GM19035 (cell line): ENCODE measurements around the gene FHIT.

ENCODE experiments used
- ATAC-seq: cut with Tn5 transposase; IDR thresholded peaks from one replicate; pipeline ENCODE4 v1.9.1; 2021; ENCODE audit not compliant: unreplicated experiment

The FHIT gene

GRCh38 chr3:60309539-60310268, 941.5 kb downstream of the FHIT start:
- no peak for ATAC-seq

- no peak for ATAC-seq
These were observed 942.4 kb downstream of the FHIT start for GRCh38 chr3:60308808-60309207.

GRCh38 chr3:60307562-60308199, 943.6 kb downstream of the FHIT start:
- no peak for ATAC-seq

GRCh38 chr3:60304112-60304511, 947.1 kb downstream of the FHIT start:
- no peak for ATAC-seq

- no peak for ATAC-seq
These were observed 948.1 kb downstream of the FHIT start for GRCh38 chr3:60303160-60303559.

- no peak for ATAC-seq
These were observed 950.1 kb downstream of the FHIT start for GRCh38 chr3:60301142-60301541.

- ATAC-seq: no peak
These were observed 953.1 kb downstream of the FHIT start for GRCh38 chr3:60298141-60298540.

GRCh38 chr3:60294181-60294580, 957.1 kb downstream of the FHIT start:
- no peak for ATAC-seq

- no peak for ATAC-seq
These were observed 960.1 kb downstream of the FHIT start for GRCh38 chr3:60291115-60291514.

GRCh38 chr3:60290122-60290492, 961.1 kb downstream of the FHIT start:
- ATAC-seq: no peak

- no peak for ATAC-seq
These were observed 961.7 kb downstream of the FHIT start for GRCh38 chr3:60289341-60290121.

- ATAC-seq: no peak
These were observed 968.4 kb downstream of the FHIT start for GRCh38 chr3:60282866-60283265.

GRCh38 chr3:60281970-60282369, 969.3 kb downstream of the FHIT start:
- ATAC-seq: no peak

- no peak for ATAC-seq
These were observed 973.9 kb downstream of the FHIT start for GRCh38 chr3:60277361-60277800.

GRCh38 chr3:60276615-60277014, 974.6 kb downstream of the FHIT start:
- ATAC-seq: no peak

- ATAC-seq: no peak
These were observed 976.6 kb downstream of the FHIT start for GRCh38 chr3:60274646-60275045.

GRCh38 chr3:60274098-60274497, 977.2 kb downstream of the FHIT start:
- ATAC-seq: no peak

GRCh38 chr3:60269829-60270266, 981.4 kb downstream of the FHIT start:
- ATAC-seq: no peak

GRCh38 chr3:60269377-60269776, 981.9 kb downstream of the FHIT start:
- no peak for ATAC-seq

GRCh38 chr3:60268123-60268522, 983.1 kb downstream of the FHIT start:
- ATAC-seq: no peak

GRCh38 chr3:60266444-60266843, 984.8 kb downstream of the FHIT start:
- no peak for ATAC-seq

- ATAC-seq: no peak
These were observed 988.1 kb downstream of the FHIT start for GRCh38 chr3:60263191-60263590.
